RWPE2 (cell line): ENCODE measurements around the gene MDFI.

Source experiments
- ATAC-seq: fragments of 200-7000 bp; cut with Tn5 transposase; 3 replicates; pipeline ENCODE4 v1.9.1; 2021; ENCODE audit warnings: low read depth
- DNase-seq: peaks from one replicate; pipeline ENCODE4 v3.0.0-alpha.2; 2020; ENCODE audit warnings: low spot score
- H3K27ac ChIP-seq: fragments of 450-650 bp; 2 replicates; pipeline ENCODE4 v1.5.1; 2017; ENCODE audit warnings: mild to moderate bottlenecking; ENCODE audit not compliant: poor library complexity, severe bottlenecking
- H3K27me3 ChIP-seq: fragments of 250-450 bp; sonication (Bioruptor Pico); 2 replicates; pipeline ENCODE4 v1.5.1; 2021; ENCODE audit warnings: mild to moderate bottlenecking, moderate library complexity; ENCODE audit not compliant: insufficient read depth, poor library complexity, severe bottlenecking
- H3K36me3 ChIP-seq: fragments of 250-450 bp; sonication (Bioruptor Pico); 2 replicates; pipeline ENCODE4 v1.5.1; 2020; ENCODE audit warnings: low read depth, mild to moderate bottlenecking, moderate library complexity
- H3K4me1 ChIP-seq: fragments of 250-450 bp; sonication (Bioruptor Pico); 2 replicates; pipeline ENCODE4 v1.5.1; 2021; ENCODE audit warnings: mild to moderate bottlenecking, moderate library complexity; ENCODE audit not compliant: insufficient read depth, poor library complexity, severe bottlenecking
- H3K4me3 ChIP-seq: fragments of 250-450 bp; sonication (Bioruptor Pico); 2 replicates; pipeline ENCODE4 v1.5.1; 2021; ENCODE audit warnings: mild to moderate bottlenecking, moderate library complexity; ENCODE audit not compliant: severe bottlenecking
- H3K9me3 ChIP-seq: fragments of 250-450 bp; sonication (Bioruptor Pico); 2 replicates; pipeline ENCODE4 v1.5.1; 2021; ENCODE audit warnings: mild to moderate bottlenecking, moderate library complexity; ENCODE audit not compliant: severe bottlenecking
- TF ChIP-seq, protein P1 (sequence below): fragments of 450-650 bp; IDR thresholded peaks from one replicate; pipeline ENCODE4 v1.5.1; 2017; ENCODE audit warnings: mild to moderate bottlenecking, moderate library complexity; ENCODE audit not compliant: poor library complexity, severe bottlenecking

The MDFI gene

GRCh38 chr6:41599015-41599851 lies 39.0 kb upstream of the MDFI start:
- DNase-seq (no peak), ATAC-seq (no peak; the same call in 2 of the 3 replicates)
- no peaks in the 10 kb centered on the region for H3K36me3 ChIP-seq

DNA sequence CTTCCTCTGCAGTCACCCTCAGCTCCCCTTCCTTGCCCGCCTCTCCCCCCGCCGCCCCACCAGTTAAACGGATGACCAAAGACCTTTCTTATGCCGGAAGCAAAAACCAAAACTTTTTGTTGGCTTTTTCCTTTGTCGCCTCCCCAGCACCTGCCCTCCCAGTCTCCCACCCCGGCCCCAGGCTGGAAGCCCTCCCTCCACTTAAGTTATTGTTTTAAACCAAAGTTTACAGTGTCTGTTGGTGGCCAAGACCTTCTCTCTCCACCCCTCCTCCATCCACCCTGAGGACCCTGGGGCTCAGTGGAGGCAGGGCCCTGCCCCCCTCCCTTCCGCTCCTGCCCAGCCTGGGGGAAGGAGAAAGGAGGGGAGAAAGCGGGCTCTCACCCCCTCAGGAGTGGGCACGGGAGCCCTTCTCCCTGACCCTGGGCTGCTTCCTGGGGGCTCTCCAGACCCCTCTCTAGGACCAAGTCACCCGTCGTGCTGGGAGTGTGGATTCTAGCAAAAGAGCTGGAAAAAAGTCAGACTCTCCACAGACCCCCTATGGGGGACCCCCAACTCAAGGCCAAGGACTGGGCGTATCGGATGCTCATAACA lies 38.3 kb upstream of the MDFI start:
- Histone ChIP-seq H3K9me3 (no peaks in the 10 kb centered on the region), H3K4me1 (no peaks in the 10 kb centered on the region), H3K36me3 (no peaks in the 10 kb centered on the region), H3K4me3 (no peak overlapping the region), H3K27me3 (no peaks in the 10 kb centered on the region), H3K27ac (no peak overlapping the region)
- TF ChIP-seq, protein P1, sequence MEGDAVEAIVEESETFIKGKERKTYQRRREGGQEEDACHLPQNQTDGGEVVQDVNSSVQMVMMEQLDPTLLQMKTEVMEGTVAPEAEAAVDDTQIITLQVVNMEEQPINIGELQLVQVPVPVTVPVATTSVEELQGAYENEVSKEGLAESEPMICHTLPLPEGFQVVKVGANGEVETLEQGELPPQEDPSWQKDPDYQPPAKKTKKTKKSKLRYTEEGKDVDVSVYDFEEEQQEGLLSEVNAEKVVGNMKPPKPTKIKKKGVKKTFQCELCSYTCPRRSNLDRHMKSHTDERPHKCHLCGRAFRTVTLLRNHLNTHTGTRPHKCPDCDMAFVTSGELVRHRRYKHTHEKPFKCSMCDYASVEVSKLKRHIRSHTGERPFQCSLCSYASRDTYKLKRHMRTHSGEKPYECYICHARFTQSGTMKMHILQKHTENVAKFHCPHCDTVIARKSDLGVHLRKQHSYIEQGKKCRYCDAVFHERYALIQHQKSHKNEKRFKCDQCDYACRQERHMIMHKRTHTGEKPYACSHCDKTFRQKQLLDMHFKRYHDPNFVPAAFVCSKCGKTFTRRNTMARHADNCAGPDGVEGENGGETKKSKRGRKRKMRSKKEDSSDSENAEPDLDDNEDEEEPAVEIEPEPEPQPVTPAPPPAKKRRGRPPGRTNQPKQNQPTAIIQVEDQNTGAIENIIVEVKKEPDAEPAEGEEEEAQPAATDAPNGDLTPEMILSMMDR = no peak
- DNase-seq (no peak), ATAC-seq (no peak)

More at GRCh38 chr6:41599015-41599851, 39.0 kb upstream of the MDFI start:
- TF ChIP-seq, protein P1 = no peak
- no peaks in the 10 kb centered on the region for H3K4me1 ChIP-seq
- no peaks in the 10 kb centered on the region for H3K9me3 ChIP-seq
- H3K27me3 ChIP-seq = no peaks in the 10 kb centered on the region
- no peak overlapping the region for H3K4me3 ChIP-seq
- no peak overlapping the region for H3K27ac ChIP-seq

- Histone ChIP-seq H3K4me1 (no peaks in the 10 kb centered on the region), H3K27ac (no peak overlapping the region), H3K27me3 (no peaks in the 10 kb centered on the region), H3K9me3 (no peaks in the 10 kb centered on the region), H3K4me3 (no peak overlapping the region), H3K36me3 (no peaks in the 10 kb centered on the region)
- ATAC-seq (no peak), DNase-seq (no peak)
- TF ChIP-seq, protein P1 = no peak
Measured at GRCh38 chr6:41600499-41601247, 37.6 kb upstream of the MDFI start.

- H3K4me1 ChIP-seq = no peaks in the 10 kb centered on the region
- H3K36me3 ChIP-seq = no peaks in the 10 kb centered on the region
- no peak overlapping the region for H3K4me3 ChIP-seq
- no peaks in the 10 kb centered on the region for H3K27me3 ChIP-seq
- no peak for ATAC-seq
- TF ChIP-seq, protein P1 = no peak
- no peaks in the 10 kb centered on the region for H3K9me3 ChIP-seq
- no peak overlapping the region for H3K27ac ChIP-seq
- no peak for DNase-seq
Measured at GRCh38 chr6:41601248-41601549, 37.1 kb upstream of the MDFI start.
